ENCODE results near the gene HRAS.
"Not testable (repeated sequence)": the region's sequence is repeated elsewhere in the genome, so short reads cannot be mapped to it uniquely, and the experiment has no call there.

The HRAS gene

DNA sequence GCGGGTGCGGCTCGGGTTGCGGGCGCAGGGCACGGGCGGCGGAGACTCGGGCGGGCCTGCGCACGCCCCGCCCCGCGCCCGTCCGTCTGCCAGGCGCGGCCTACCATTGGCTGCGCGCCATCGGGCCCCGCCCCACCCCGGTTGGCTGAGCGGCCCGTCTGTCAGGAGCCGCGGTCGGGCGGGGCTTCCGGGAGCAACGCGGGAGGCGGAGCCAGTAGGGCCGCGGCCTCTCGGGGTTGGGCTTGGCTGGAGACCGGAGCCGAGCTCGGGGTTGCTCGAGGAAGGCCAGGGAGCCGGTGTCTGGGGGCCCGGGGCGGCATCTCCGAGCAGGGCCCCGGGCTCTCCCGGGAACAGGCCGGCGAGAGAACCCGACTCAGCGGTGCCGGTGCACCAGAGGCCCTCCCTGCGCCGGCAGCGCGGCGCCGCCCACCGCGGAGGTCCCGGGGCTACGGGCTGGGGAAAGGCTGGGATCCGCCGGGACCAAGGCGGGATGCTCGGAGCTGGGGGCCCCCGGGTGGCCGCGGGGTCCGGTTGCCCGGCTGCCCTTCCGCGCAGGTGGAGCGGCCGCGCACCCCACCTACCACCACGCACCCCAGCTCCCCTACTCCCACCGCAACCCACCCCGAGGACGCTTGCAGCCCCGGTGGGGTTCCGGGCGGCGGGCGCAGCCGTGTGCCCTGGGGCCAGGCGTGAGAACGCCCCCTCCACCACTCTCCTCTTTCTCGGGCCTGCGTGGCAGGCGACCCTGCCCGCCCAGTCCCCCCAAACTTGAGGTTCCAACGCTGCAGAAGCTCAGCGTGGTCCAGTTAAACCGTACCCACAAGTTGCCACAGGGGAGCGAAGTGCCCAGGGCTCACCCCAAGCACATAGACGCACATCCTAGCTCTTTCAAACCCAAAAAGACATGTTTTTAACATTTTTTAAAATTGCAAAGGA lies at the start of gene HRAS:
TSS of gene HRAS (minus strand) at position 58 of the 936 bp plus-strand sequence.
- peak; percentile 90 for ATAC-seq
- Mint-ChIP-seq H3K4me1 (peaks cover 17% of the 10 kb centered on the region), H3K36me3 (ENCODE audit: low read depth) (peaks cover 2% of the 10 kb centered on the region), H3K27me3 (no peaks in the 10 kb centered on the region), H3K4me3 (peak within 1 kb of the TSS; percentile 90), H3K27ac (peak within 1 kb of the TSS; percentile 92), H3K9me3 (no peaks in the 10 kb centered on the region)
- DNase-seq, result peak; percentile 98

DNA sequence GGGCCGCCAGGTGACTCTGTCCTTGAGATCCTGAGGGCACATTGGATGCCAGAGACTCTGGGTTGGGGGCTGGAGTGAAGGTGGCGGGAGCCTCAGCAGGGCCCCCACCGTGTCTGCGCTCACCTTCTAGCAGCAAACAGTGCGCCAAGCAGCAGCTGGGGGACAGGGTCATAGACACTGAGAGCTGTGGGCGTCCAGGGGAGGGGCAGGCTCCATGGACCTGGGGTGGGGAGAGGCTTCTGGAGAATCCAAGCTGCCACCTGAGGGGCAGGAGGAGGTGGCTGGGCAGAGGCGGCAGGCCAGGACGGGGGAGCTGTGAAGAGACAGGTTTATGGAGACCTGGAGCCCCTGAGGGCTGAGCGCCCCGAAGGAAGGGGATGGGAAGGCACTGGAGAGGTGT lies 48.9 kb upstream of the HRAS start:
- Mint-ChIP-seq H3K36me3 (ENCODE audit: low read depth) (peaks cover 25% of the 10 kb centered on the region), H3K27me3 (no peaks in the 10 kb centered on the region), H3K27ac (no peak overlapping the region), H3K4me1 (peaks cover 41% of the 10 kb centered on the region), H3K4me3 (no peak overlapping the region), H3K9me3 (no peaks in the 10 kb centered on the region)
- ATAC-seq (no peak), DNase-seq (no peak)

DNA sequence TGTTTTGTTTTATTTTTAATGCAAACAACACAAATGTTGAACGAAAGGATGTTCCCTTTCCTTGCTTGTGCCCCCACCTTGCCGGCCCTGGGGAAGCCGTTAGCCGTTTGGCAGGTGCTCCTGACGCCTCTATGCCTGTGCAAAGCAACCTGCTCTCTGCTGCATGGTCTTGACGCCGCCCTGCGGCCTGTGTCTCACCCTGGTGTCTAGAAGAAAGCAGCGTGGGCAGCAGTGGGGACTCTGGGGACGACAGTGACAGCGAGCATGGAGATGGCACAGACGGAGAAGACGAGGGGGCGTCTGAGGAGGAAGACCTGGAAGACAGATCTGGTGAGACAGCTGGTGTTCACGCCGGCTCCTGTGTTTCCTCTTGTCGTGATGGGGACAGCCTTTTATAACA lies 46.4 kb upstream of the HRAS start:
- DNase-seq (no peak), ATAC-seq (no peak)
- H3K4me1 Mint-ChIP-seq, result peaks cover 43% of the 10 kb centered on the region
- H3K36me3 Mint-ChIP-seq (ENCODE audit: low read depth), result peaks cover 25% of the 10 kb centered on the region
- no peak overlapping the region for H3K4me3 Mint-ChIP-seq
- H3K9me3 Mint-ChIP-seq, result no peaks in the 10 kb centered on the region
- no peak overlapping the region for H3K27ac Mint-ChIP-seq
- no peaks in the 10 kb centered on the region for H3K27me3 Mint-ChIP-seq

DNA sequence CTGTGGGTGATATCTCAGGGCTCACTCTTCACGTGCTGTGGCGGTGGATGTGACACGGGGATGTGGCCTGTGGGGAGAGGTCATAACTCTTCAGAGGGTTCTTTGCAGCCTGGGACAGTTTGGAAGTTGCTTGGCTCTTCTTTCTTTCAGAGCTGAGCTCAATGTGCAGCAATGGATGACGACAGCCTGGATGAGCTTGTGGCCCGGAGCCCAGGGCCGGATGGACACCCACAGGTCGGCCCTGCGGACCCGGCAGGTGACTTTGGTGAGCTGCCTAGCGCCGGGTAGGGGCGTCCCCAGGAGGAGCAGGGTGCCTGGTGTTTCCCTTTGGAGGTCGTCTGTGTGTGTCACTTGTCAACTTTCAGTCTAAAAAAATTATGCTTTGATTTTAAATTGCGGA lies 46.0 kb upstream of the HRAS start:
- peaks cover 40% of the 10 kb centered on the region for H3K4me1 Mint-ChIP-seq
- no peak for DNase-seq
- H3K4me3 Mint-ChIP-seq, result no peak overlapping the region
- no peak for ATAC-seq
- no peaks in the 10 kb centered on the region for H3K9me3 Mint-ChIP-seq
- H3K36me3 Mint-ChIP-seq (ENCODE audit: low read depth), result peaks cover 24% of the 10 kb centered on the region
- H3K27ac Mint-ChIP-seq, result no peak overlapping the region
- H3K27me3 Mint-ChIP-seq, result no peaks in the 10 kb centered on the region

DNA sequence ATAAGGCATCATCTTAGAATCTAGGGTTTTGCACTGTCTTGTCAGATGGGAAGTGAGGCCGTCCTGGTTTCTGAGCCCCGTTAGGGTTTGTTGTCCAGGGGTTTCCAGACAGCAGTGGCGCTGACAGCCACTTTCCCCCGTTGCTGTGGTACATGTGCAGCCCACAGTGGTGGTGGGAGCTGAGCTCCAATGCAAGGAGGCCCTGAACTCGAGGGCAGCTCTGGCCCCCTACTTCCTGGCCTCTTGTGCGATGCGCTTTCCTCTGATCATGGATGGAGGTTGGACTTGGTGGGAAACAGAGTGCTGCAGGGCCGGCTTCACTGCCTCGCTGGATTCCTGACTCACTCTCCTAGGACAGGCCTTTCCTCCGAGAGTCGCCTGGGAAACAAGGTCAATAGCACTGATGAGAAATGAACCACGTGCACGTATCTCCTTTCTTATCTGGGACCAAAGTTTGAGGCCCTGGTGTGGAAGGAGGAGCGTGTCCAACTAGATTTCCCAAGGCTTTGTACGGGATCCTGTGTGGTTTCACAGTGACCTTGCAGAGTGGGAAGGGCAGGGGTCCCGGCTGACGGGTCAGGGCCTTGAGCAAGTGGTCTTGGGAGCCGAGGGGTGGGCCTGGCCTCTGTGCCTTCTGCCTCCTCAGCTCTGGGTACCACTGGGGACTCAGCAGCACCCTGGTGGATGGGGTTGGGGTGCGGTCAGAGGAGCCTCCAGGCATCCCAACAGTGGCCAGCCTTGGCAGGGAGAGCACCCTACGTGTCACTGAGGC lies 44.6 kb upstream of the HRAS start:
- H3K4me1 Mint-ChIP-seq, result peaks cover 38% of the 10 kb centered on the region
- peaks cover 2% of the 10 kb centered on the region for H3K27me3 Mint-ChIP-seq
- ATAC-seq (no peak), DNase-seq (no peak)
- H3K36me3 Mint-ChIP-seq (ENCODE audit: low read depth), result peaks cover 20% of the 10 kb centered on the region
- H3K27ac Mint-ChIP-seq, result no peak overlapping the region
- H3K4me3 Mint-ChIP-seq, result no peak overlapping the region
- H3K9me3 Mint-ChIP-seq, result no peaks in the 10 kb centered on the region

DNA sequence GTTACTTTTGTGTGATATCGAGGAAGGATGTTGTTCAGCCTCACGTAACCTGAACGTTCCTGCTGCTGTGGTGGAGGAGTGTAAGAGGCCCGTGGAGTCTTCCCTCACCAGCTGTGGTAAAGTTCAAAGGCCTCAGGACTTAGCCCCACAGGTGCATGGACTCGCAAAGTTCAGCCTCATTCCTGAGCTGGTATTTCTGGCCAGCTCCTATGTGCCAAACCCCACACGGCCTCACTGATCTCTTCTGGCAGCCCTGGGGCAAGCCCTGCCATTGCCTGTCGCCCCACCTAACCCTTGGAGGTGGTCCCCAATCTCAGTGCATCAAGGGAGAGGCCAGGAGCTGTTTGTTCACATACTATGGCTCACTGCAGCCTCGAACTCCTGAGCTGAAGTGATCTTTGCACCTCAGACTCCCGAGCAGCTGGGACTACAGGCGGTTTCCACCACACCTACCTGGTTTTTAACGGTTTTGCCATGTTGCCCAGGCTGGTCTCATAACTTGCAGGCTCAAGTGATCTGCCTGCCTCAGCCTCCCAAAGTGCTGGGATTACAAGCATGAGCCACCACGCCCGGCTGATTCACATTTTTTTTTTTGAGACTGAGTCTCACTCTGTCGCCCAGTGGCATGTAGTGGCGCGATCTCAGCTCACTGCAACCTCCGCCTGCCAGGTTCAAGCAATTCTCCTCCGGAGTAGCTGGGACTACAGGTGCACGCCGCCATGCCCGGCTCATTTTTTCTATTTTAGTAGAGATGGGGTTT lies 43.1 kb upstream of the HRAS start:
- ATAC-seq (no peak), DNase-seq (no peak)
- H3K9me3 Mint-ChIP-seq, result no peaks in the 10 kb centered on the region
- peaks cover 14% of the 10 kb centered on the region for H3K36me3 Mint-ChIP-seq (ENCODE audit: low read depth)
- H3K27me3 Mint-ChIP-seq, result peaks cover 10% of the 10 kb centered on the region
- H3K4me3 Mint-ChIP-seq, result peak overlapping the region; percentile 92
- no peak overlapping the region for H3K27ac Mint-ChIP-seq
- peaks cover 46% of the 10 kb centered on the region for H3K4me1 Mint-ChIP-seq

DNA sequence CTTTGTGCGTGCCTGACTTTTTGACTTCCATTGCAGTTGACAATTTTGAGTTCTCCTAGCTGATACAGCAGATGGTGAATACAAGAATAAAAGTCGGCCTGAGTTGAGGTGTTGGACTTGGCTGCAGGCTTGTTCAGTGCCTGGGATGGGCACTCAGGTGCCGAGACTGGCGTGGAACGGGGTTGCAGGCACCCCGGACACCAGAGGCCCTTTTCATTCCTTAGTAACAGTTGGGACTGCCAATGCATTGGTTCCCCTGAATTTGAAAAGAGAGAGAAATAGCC lies 42.2 kb upstream of the HRAS start:
- H3K27ac Mint-ChIP-seq, result peak overlapping the region; percentile 90
- peaks cover 14% of the 10 kb centered on the region for H3K36me3 Mint-ChIP-seq (ENCODE audit: low read depth)
- H3K4me3 Mint-ChIP-seq, result peak overlapping the region; percentile 92
- no peak for ATAC-seq
- no peak for DNase-seq
- no peaks in the 10 kb centered on the region for H3K9me3 Mint-ChIP-seq
- H3K27me3 Mint-ChIP-seq, result peaks cover 10% of the 10 kb centered on the region
- H3K4me1 Mint-ChIP-seq, result peaks cover 46% of the 10 kb centered on the region

DNA sequence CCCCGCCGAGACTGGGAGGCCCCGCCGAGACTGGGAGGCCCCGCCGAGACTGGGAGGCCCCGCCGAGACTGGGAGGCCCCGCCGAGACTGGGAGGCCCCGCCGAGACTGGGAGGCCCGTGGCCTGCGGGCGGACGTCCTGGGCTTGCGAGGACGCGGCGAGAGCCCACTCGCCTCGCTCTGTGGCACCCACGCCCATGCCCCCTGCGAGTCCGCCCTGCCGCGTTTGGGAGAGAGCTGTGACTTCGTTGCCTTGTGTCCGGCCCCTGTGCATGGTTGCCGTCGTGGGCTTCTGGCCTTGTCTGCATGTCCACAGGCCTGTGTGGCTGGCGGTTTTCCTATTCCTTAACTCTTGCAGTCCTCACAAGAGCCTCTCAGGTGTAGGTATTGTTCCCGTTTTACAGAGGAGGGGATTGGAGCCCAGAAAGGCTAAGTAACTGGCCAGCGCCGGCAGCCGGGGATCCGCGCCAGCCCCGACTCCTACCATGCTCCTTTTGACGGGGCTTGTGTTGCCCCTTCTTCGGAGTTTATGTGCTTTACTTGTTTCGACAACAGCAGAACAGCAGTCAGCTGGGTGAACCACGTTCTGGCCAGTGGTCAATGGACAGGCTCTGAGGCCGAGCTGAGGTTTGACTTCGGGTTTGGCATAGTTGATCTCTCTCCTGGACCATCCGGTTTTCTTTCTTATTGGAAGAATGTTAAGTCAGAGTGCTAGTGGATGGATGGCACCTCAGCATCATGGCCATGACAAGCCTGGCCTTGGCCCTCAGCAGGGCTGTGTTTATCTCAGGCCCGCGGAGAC lies 41.6 kb upstream of the HRAS start:
- peaks cover 14% of the 10 kb centered on the region for H3K36me3 Mint-ChIP-seq (ENCODE audit: low read depth)
- H3K27ac Mint-ChIP-seq, result peak overlapping the region; percentile 90
- DNase-seq, result no peak
- no peak for ATAC-seq
- peak overlapping the region; percentile 92 for H3K4me3 Mint-ChIP-seq
- no peaks in the 10 kb centered on the region for H3K9me3 Mint-ChIP-seq
- peaks cover 10% of the 10 kb centered on the region for H3K27me3 Mint-ChIP-seq
- H3K4me1 Mint-ChIP-seq, result peaks cover 46% of the 10 kb centered on the region

DNA sequence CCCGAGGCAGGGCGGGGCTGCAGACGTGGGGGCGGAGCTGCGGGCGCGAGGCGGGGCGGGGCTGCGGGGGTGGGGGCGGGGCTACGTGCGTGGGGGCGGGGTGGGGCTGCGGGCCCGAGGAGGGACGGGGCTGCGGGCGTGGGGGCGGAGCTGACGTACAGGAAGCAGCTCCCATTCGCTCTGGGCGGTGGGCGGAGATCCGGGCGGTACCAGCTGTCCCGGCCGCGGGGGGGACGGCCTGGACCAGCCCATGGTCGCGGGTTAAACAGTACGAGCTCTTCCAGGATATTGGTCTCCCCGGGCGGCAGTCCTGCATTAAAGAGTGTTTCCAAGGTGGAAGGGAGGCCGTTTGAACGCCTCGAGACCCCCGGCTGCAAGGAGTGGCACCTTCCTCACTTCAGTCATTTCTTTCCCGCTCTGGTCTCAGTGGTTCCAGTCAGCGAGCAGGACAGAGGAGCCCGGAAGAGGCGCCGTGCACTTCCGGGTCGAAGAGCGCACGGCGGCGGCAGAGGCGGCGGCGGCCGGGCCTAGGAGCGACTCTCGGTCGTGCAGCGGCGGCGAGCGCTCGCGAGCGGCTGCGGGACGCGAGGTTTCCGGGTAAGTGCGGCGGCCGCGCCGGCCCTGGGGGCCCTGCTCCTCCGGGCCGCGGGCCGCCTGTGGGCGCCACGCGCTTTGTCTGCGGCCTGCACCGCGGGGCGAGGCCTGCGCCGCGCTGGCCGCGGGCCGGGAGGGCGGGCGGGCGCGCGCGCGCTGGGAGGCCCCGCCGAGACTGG lies 40.8 kb upstream of the HRAS start, which contains the start of gene PHRF1:
TSS of gene PHRF1 (plus strand) at position 475 of the 773 bp plus-strand sequence. CDS start 5,043 bp downstream, outside the sequence.
- DNase-seq, result peak; percentile 96
- H3K27ac Mint-ChIP-seq, result peak within 1 kb of the TSS; percentile 95
- ATAC-seq, result peak; percentile 93
- peak within 1 kb of the TSS; percentile 92 for H3K4me3 Mint-ChIP-seq
- H3K4me1 Mint-ChIP-seq, result peaks cover 44% of the 10 kb centered on the region
- H3K36me3 Mint-ChIP-seq (ENCODE audit: low read depth), result peaks cover 10% of the 10 kb centered on the region
- H3K27me3 Mint-ChIP-seq, result peaks cover 10% of the 10 kb centered on the region
- H3K9me3 Mint-ChIP-seq, result no peaks in the 10 kb centered on the region

DNA sequence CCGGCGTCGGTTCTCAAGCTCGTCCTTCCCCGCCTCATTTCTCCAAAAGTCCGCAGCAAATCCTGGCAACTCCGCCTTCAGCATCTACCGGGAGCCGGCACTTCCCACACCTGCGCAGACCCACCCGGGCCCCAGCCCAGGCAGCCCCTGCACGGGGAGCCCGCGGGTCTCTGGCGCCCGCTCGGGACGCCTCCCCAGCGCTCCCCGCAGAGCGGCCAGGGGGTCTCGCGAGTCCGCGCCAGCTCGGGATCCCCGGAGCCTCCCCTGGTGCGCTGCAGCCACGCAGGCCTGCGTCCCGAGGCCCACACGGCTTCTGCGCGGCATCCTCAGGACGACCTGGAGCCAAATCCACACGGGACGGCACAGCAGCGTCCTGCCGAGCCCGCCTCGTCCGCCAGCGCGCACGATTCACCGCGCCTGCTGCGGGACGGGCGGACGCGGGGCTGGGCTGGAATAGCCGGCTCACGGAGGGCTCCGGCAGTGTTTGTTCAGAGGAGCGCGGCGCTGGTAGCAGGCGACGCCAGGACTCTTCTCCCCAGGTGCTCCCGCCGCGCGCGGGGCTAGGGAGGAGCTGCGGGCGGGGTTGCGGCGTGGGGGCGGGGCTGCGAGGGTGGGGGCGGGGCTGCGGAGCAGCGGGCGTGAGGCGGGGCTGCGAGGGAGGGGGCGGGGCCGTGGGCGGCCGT lies 40.1 kb upstream of the HRAS start:
- DNase-seq (no peak), ATAC-seq (peak; percentile 15)
- peaks cover 8% of the 10 kb centered on the region for H3K36me3 Mint-ChIP-seq (ENCODE audit: low read depth)

DNA sequence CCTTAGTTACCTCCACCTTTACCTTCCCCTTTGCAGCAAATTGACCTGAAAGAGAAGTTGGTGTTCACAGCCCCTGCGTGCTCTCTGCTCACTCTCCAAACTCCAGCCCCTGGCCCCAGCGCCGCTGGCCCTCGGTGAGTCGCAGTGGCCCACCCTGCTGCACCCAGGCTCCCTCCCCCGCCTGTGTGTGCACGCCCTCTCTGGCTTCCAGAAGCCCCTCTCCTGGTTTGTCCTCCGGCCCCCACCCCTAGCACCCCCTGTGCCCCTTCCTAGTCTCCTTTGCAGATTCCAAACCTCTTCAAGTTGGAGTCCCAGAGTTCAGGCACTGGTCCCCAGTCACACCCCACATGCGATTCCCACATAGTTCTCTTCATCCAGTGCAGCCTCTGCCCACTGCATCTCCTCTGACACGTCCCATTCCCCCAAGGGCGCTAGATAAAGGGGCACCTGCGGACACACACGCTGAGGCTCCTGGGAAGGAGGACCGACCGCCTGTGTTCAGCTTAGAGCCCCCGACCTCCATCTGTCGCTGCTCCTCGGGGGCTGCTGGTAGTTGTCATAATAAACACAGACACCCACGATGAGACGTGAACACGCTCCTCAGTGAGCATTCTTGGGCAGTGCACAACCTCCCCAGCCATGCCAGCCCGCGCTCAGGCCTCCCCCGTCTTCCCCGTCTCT lies 39.4 kb upstream of the HRAS start:
- H3K27ac Mint-ChIP-seq, result no peak overlapping the region
- no peaks in the 10 kb centered on the region for H3K9me3 Mint-ChIP-seq
- H3K4me1 Mint-ChIP-seq, result peaks cover 38% of the 10 kb centered on the region

More for the DNA sequence above, 40.1 kb upstream of the HRAS start:
- Mint-ChIP-seq H3K27me3 (peaks cover 10% of the 10 kb centered on the region), H3K4me1 (peaks cover 40% of the 10 kb centered on the region), H3K27ac (no peak overlapping the region), H3K4me3 (peak overlapping the region; percentile 75), H3K9me3 (no peaks in the 10 kb centered on the region)

DNA sequence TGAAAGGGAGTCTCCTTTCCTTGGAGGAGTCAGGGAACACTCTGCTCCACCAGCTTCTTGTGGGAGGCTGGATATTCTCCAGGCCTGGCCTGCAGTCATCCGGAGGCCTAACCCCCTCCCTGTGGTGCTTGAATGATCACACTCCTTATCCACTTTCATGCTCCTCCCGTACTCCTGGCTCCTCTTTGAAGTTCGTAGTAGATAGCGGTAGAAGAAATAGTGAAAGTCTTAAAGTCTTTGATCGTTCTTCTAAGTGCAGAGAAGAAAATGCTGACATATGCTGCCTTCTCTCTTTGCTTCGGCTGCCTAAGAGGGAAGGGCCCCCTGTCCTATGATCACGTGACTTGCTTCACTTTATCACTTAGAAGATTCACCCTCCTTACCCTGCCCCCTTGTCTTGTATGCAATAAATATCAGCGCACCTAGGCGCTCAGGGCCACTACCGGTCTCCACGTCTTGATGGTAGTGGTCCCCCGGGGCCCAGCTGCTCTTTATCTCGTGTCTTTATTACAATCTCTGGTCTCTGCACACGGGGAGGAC lies 38.7 kb upstream of the HRAS start:
- ATAC-seq; H3K27ac Mint-ChIP-seq; H3K36me3 Mint-ChIP-seq (ENCODE audit: low read depth); H3K27me3 Mint-ChIP-seq; DNase-seq; H3K9me3 Mint-ChIP-seq: not testable (repeated sequence)
- H3K4me1 Mint-ChIP-seq, result peaks cover 33% of the 10 kb centered on the region
- peak overlapping the region; percentile 75 for H3K4me3 Mint-ChIP-seq

More for the DNA sequence above, 39.4 kb upstream of the HRAS start:
- Mint-ChIP-seq H3K27me3 (peaks cover 10% of the 10 kb centered on the region), H3K36me3 (ENCODE audit: low read depth) (peaks cover 8% of the 10 kb centered on the region), H3K4me3 (peak overlapping the region; percentile 75)
- DNase-seq, result no peak
- ATAC-seq, result no peak
